Natural killer cell (primary cell): ENCODE measurements around the gene ZC3H18. TPM values are rescaled to one million over a fixed set of nuclear protein-coding genes. Genes with fewer than 3 reads are reported as not detected.

Experiments used
- ATAC-seq, 3 donors: fragments of 150-1000 bp in 2 of 3; fragments of 200-7000 bp in 1 of 3; cut with Tn5 transposase; 1 replicate in 1 of 3; 2 replicates in 2 of 3; pipeline ENCODE4 v1.10.0; 2021; ENCODE audit warnings: mild to moderate bottlenecking in 2 of 3, moderate library complexity in 2 of 3
- DNase-seq, 2 donors: peaks; one replicate each; pipeline versions ENCODE4 v3.0.0 to v3.0.0-alpha.2; 2013 to 2021; ENCODE audit warnings: mixed read lengths in 1 of 2
- H3K27ac ChIP-seq: one replicate; pipeline ENCODE4 v1.5.1; 2013; ENCODE audit warnings: mild to moderate bottlenecking, low read length
- H3K27me3 ChIP-seq: one replicate; pipeline ENCODE4 v1.6.1; 2013; ENCODE audit warnings: low read length; ENCODE audit not compliant: control insufficient read depth, insufficient read depth
- H3K36me3 ChIP-seq: one replicate; pipeline ENCODE4 v1.6.1; 2013; ENCODE audit warnings: low read length; ENCODE audit not compliant: control insufficient read depth, insufficient read depth
- H3K4me1 ChIP-seq: one replicate; pipeline ENCODE4 v1.6.1; 2013; ENCODE audit warnings: low read length; ENCODE audit not compliant: control insufficient read depth, insufficient read depth
- H3K4me3 ChIP-seq: one replicate; pipeline ENCODE4 v1.5.1; 2013; ENCODE audit warnings: low read length
- H3K9me3 ChIP-seq: one replicate; pipeline ENCODE4 v1.6.1; 2013; ENCODE audit warnings: low read length; ENCODE audit not compliant: control insufficient read depth, insufficient read depth
- H3K27ac Mint-ChIP-seq, 2 donors: one replicate each; pipeline ENCODE4 v1.8.0; 2022; ENCODE audit warnings: mild to moderate bottlenecking in 2 of 2, mixed read lengths in 2 of 2, moderate library complexity in 1 of 2
- H3K27me3 Mint-ChIP-seq, 2 donors: one replicate each; pipeline ENCODE4 v1.8.0; 2022; ENCODE audit warnings: low read depth in 2 of 2, mixed read lengths in 2 of 2
- H3K36me3 Mint-ChIP-seq: one replicate; pipeline ENCODE4 v1.8.0; 2022; ENCODE audit warnings: mixed read lengths
- H3K4me1 Mint-ChIP-seq, 2 donors: one replicate each; pipeline ENCODE4 v1.8.0; 2022; ENCODE audit warnings: mixed read lengths in 2 of 2
- H3K4me3 Mint-ChIP-seq: one replicate; pipeline ENCODE4 v1.8.0; 2022; ENCODE audit warnings: mild to moderate bottlenecking, moderate library complexity, mixed read lengths
- H3K9me3 Mint-ChIP-seq, 2 donors: one replicate each; pipeline ENCODE4 v1.8.0; 2022; ENCODE audit warnings: mixed read lengths in 2 of 2
- WGBS: methylation state at CpG from one replicate; pipeline ENCODE4 v1.1.7; 2013; ENCODE audit warnings: missing lambda C conversion rate; ENCODE audit not compliant: insufficient coverage; 5-methylcytosine and 5-hydroxymethylcytosine counted together
- intact Hi-C: fragments of 100-400 bp; cut with micrococcal nuclease; formaldehyde crosslinking; loops from one replicate; pipeline ENCODE4 v1.14.2; 2022
- total RNA-seq, 4 donors: library from RNA; stranded (reverse); fragments of 120-200 nt in 1 of 4; gene quantifications; one replicate each; pipeline versions ENCODE4 v1.2.3 to v1.2.4, GENCODE V29; 2013 to 2022
- TF ChIP-seq, protein P1 (sequence below): fragments of 200-600 bp; IDR thresholded peaks from one replicate; pipeline ENCODE4 v1.8.0; 2022; ENCODE audit warnings: antibody characterized with exemption

Gene ZC3H18
- total RNA-seq, 3 donors from 2014 or later (not counting 1 experiment from before 2014, with no cell fraction given) = 125 to 130 (median 126) TPM

DNA sequence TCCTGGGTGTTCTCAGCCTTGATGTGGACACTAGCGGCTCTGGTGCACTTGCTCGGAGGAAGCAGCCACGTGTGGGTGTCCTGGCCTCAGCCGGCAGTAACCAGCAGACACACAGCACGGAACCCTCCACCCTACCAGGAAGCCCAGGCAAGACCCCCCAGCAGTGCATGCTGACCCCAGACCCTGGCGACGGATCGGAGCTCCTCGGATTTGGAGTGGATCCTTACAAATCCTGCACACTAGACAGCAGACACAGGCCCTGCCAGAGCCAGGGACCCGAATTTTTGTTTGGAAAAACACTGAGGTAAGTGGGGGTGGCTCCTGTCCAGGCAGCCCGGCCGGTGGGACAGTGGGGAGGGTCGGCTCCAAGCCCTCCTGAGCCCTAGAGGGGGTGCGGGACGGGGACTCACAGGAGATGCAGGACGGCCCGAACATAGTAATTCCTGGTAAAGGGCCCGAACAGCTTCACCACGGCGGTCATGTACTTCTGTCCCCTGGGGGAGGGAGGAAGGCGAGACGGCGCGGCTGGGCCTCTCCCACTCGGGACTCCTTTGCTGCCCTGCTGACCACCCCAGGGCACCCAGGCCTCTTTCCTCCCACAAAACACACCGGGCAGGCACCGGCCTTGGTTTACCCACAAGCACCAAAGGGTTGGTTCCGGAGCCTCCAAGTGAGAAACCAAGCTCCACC lies 76.3 kb downstream of the ZC3H18 start:
- ATAC-seq (no peak), DNase-seq (no peak)
- Histone ChIP-seq H3K27ac (peak overlapping the region; percentile 5), H3K27me3 (no peaks in the 10 kb centered on the region), H3K9me3 (no peaks in the 10 kb centered on the region), H3K4me1 (peaks cover 70% of the 10 kb centered on the region), H3K36me3 (peaks cover 56% of the 10 kb centered on the region), H3K4me3 (no peak overlapping the region)
- peak overlapping the region; percentile 73 to 80 for H3K27ac Mint-ChIP-seq
- no peaks in the 10 kb centered on the region for H3K36me3 Mint-ChIP-seq
- H3K27me3 Mint-ChIP-seq = no peaks in the 10 kb centered on the region
- H3K9me3 Mint-ChIP-seq = no peaks in the 10 kb centered on the region
- H3K4me1 Mint-ChIP-seq = peaks cover 32 to 67% of the 10 kb centered on the region in 2 donors
- WGBS = 88% methylated on average over 24 of the region's 28 CpGs
- intact Hi-C loops = no loop called here
- H3K4me3 Mint-ChIP-seq = no peak overlapping the region
- TF ChIP-seq, protein P1, sequence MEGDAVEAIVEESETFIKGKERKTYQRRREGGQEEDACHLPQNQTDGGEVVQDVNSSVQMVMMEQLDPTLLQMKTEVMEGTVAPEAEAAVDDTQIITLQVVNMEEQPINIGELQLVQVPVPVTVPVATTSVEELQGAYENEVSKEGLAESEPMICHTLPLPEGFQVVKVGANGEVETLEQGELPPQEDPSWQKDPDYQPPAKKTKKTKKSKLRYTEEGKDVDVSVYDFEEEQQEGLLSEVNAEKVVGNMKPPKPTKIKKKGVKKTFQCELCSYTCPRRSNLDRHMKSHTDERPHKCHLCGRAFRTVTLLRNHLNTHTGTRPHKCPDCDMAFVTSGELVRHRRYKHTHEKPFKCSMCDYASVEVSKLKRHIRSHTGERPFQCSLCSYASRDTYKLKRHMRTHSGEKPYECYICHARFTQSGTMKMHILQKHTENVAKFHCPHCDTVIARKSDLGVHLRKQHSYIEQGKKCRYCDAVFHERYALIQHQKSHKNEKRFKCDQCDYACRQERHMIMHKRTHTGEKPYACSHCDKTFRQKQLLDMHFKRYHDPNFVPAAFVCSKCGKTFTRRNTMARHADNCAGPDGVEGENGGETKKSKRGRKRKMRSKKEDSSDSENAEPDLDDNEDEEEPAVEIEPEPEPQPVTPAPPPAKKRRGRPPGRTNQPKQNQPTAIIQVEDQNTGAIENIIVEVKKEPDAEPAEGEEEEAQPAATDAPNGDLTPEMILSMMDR = no peak

DNA sequence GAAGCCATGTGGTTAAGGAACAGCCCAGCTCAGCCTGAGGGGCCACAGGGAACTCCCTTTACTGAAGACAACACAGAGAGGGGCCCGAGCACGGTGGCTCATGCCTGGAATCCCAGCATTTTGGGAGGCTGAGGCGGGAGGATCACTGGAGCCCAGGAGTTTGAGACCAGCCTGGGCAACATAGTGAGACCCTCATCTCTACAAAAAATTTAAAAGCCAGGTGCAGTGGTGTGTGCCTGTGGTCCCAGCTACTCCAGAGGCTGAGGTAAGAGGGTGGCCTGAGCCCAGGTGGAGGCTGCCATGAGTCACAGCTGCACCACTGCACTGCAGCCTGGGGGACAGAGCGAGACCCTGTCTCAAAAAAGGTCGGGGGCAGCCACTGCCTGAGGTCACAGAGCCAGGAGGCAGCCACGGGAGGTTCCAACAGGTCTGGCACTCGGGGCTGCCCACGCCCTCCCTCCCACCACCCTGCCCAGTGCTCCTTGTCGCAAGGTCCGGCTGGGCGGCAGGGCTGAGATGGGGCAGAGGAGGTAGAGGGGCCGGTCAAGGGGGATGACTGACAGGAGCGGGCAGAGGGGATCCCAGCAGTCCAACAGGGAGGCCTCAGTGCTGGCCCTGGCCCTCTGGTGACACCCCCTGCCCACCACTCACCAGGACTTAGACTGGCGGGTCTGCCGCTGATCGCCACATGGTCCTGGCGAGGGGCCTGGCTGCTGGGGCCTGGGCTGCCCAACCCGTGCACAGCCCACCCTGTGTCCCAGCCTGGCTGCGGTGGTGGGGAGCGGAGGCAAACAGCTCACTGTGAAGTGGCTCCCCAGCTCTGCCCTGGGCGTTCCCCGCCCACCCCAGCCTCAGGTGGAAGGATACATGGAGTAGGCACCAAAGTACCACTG lies 77.2 kb downstream of the ZC3H18 start:
- Mint-ChIP-seq H3K9me3 (no peaks in the 10 kb centered on the region), H3K27ac (peak overlapping the region in 1 of 2 donors; percentile 73), H3K4me1 (peaks cover 34 to 65% of the 10 kb centered on the region in 2 donors), H3K27me3 (no peaks in the 10 kb centered on the region), H3K4me3 (peak overlapping the region; percentile 31), H3K36me3 (no peaks in the 10 kb centered on the region)
- peaks cover 53% of the 10 kb centered on the region for H3K36me3 ChIP-seq
- peaks cover 74% of the 10 kb centered on the region for H3K4me1 ChIP-seq
- intact Hi-C loops = no loop called here
- no peaks in the 10 kb centered on the region for H3K9me3 ChIP-seq
- no peak for ATAC-seq
- H3K27ac ChIP-seq = peak overlapping the region; percentile 41
- H3K4me3 ChIP-seq = no peak overlapping the region
- DNase-seq = no peak
- TF ChIP-seq, protein P1 = no peak
- no peaks in the 10 kb centered on the region for H3K27me3 ChIP-seq
- 94% methylated on average over 22 of the region's 22 CpGs for WGBS

DNA sequence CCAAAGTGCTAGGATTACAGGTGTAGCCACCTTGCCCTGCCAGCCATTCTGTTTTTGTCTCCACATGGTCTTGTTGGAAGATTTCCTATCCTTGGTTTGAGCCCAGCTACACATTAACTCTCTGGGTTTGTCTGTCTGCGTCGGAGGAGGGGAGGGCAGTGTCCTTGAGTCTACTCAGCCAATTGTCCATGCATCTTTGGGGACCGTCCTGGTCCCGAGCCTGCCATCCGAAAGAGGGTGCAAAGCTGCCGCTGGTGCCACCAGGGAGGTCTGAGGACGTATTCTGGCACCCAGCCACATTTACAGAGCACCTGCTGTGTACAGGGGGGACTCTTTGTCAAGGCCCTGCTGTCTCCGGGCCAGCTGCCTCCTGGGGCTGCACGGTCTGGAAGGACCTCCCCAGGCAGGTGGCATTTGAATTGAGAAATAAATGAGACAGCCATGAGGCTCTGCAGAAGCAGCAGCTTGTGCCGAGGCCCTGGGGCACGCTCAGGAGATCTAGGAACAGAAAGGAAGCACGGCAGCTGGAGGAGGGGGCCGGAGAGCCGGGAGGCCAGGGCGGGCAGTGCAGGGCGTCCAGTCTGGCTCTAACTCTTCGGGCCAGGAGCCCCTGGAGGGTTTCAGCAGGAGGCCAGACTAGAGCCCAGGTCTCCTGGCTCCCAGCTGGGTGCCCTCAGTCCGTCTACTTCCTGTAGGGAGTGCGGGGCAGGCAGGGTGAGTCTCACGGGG lies 79.2 kb downstream of the ZC3H18 start:
- ATAC-seq (no peak), DNase-seq (no peak)
- H3K4me1 ChIP-seq = peaks cover 88% of the 10 kb centered on the region
- H3K9me3 ChIP-seq = no peaks in the 10 kb centered on the region
- peak overlapping the region; percentile 95 for H3K4me3 Mint-ChIP-seq
- H3K4me1 Mint-ChIP-seq = peaks cover 46 to 74% of the 10 kb centered on the region in 2 donors
- no peaks in the 10 kb centered on the region for H3K27me3 ChIP-seq
- no peaks in the 10 kb centered on the region for H3K27me3 Mint-ChIP-seq
- 77% methylated on average over 20 of the region's 20 CpGs for WGBS
- H3K27ac ChIP-seq = peak overlapping the region; percentile 99
- intact Hi-C loops = no loop called here
- peak overlapping the region; percentile 96 to 99 for H3K27ac Mint-ChIP-seq
- TF ChIP-seq, protein P1 = no peak
- H3K36me3 ChIP-seq = peaks cover 38% of the 10 kb centered on the region
- peak overlapping the region; percentile 87 for H3K4me3 ChIP-seq
- H3K36me3 Mint-ChIP-seq = no peaks in the 10 kb centered on the region
- H3K9me3 Mint-ChIP-seq = no peaks in the 10 kb centered on the region
